Retinal pigment epithelial cell (primary cell): ENCODE results near the gene NXN.

ENCODE experiments used
- DNase-seq: peaks from one replicate; pipeline ENCODE4 v3.0.0-alpha.2; 2010; ENCODE audit warnings: low read depth
- H3K4me3 ChIP-seq: 2 replicates; pipeline ENCODE4 v1.5.1; 2011; ENCODE audit warnings: mild to moderate bottlenecking, low read length, control low read depth, moderate library complexity
- CTCF ChIP-seq: conservative IDR thresholded peaks from 2 replicates; pipeline ENCODE4 v1.5.1; 2011; ENCODE audit warnings: low read depth, low read length, control low read depth, inconsistent platforms

Gene NXN

GRCh38 chr17:800446-801242 lies 178.9 kb downstream of the NXN start:
- TF ChIP-seq CTCF, result no peak
- DNase-seq, result no peak
- no peak overlapping the region for H3K4me3 ChIP-seq

GRCh38 chr17:799261-799660 lies 180.3 kb downstream of the NXN start:
- no peak for DNase-seq
- H3K4me3 ChIP-seq, result no peak overlapping the region
- no peak for TF ChIP-seq CTCF

- no peak overlapping the region for H3K4me3 ChIP-seq
- no peak for TF ChIP-seq CTCF
- no peak for DNase-seq
Measured at GRCh38 chr17:798246-798645, 181.3 kb downstream of the NXN start.

- TF ChIP-seq CTCF, result no peak
- no peak for DNase-seq
Measured at GRCh38 chr17:797236-797840, 182.2 kb downstream of the NXN start.

GRCh38 chr17:796609-797008 lies 183.0 kb downstream of the NXN start:
- no peak overlapping the region for H3K4me3 ChIP-seq

More at GRCh38 chr17:797236-797840, 182.2 kb downstream of the NXN start:
- no peak overlapping the region for H3K4me3 ChIP-seq

GRCh38 chr17:795721-796120 lies 183.9 kb downstream of the NXN start:
- no peak for TF ChIP-seq CTCF
- no peak overlapping the region for H3K4me3 ChIP-seq
- no peak for DNase-seq

More at GRCh38 chr17:796609-797008, 183.0 kb downstream of the NXN start:
- TF ChIP-seq CTCF, result no peak
- no peak for DNase-seq

- TF ChIP-seq CTCF, result no peak
- DNase-seq, result no peak
- no peak overlapping the region for H3K4me3 ChIP-seq
Measured at GRCh38 chr17:795276-795675, 184.3 kb downstream of the NXN start.
